ENCODE measurements around the gene POU3F1. TPM values are rescaled to one million over a fixed set of nuclear protein-coding genes. Genes with fewer than 3 reads are reported as not detected.

The POU3F1 gene
- total RNA-seq, 4 donors from 2014 or later = 2.1 to 4.5 (median 2.8) TPM

DNA sequence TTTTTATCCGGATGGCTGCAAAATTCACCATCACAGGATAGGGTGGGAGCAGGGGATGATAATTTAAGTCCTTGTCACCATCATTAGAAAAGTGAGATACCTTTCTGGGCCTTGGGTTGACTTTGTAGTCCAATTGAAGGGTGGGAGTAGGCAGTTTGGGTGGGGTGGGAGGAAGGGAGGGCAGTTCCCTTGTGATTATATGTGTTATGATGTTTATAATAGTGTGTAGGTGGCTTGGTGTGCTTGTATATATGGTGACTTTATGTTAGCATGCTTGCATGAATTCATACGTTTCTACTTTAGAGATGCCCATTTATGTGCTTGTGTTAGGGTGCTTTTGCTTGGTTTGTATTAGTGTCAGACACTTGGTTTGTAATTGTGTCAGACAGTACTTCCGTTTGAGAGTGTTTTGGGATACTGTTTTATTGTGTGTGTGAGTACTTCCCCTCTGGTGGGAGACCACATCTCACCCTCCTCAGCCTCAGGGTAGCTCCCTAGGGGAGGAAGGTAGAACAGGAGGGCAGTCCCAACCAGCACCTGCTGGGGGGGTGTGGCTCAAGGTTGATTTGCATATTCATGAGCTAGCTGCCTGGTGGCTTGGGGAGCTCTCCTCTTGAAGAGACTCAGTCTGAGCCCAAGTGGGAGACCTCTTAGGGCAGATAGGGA, 6.3 kb upstream of the POU3F1 start:
- H3K27me3 ChIP-seq = peaks cover 0 to 8% (median 0%) of the 10 kb centered on the region in 4 donors
- WGBS, 2 donors = 39 to 51% methylated on average over 3 of the region's 3 CpGs
- DNase-seq = no peak
- no peaks in the 10 kb centered on the region for H3K9me3 ChIP-seq
- H3K4me1 ChIP-seq = peaks cover 13 to 48% (median 15%) of the 10 kb centered on the region in 3 donors
- intact Hi-C loops (cut with DNase I) = no loop called here
- H3K27ac ChIP-seq = peak overlapping the region in 2 of 4 donors; percentile 5 to 39
- TF ChIP-seq POLR2A (IDR thresholded peaks at IDR 0.05) = no peak
- TF ChIP-seq, protein P1, sequence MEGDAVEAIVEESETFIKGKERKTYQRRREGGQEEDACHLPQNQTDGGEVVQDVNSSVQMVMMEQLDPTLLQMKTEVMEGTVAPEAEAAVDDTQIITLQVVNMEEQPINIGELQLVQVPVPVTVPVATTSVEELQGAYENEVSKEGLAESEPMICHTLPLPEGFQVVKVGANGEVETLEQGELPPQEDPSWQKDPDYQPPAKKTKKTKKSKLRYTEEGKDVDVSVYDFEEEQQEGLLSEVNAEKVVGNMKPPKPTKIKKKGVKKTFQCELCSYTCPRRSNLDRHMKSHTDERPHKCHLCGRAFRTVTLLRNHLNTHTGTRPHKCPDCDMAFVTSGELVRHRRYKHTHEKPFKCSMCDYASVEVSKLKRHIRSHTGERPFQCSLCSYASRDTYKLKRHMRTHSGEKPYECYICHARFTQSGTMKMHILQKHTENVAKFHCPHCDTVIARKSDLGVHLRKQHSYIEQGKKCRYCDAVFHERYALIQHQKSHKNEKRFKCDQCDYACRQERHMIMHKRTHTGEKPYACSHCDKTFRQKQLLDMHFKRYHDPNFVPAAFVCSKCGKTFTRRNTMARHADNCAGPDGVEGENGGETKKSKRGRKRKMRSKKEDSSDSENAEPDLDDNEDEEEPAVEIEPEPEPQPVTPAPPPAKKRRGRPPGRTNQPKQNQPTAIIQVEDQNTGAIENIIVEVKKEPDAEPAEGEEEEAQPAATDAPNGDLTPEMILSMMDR (IDR thresholded peaks at IDR 0.05) = no peak
- H3K36me3 ChIP-seq = no peaks in the 10 kb centered on the region
- H3K4me3 ChIP-seq = no peak overlapping the region

DNA sequence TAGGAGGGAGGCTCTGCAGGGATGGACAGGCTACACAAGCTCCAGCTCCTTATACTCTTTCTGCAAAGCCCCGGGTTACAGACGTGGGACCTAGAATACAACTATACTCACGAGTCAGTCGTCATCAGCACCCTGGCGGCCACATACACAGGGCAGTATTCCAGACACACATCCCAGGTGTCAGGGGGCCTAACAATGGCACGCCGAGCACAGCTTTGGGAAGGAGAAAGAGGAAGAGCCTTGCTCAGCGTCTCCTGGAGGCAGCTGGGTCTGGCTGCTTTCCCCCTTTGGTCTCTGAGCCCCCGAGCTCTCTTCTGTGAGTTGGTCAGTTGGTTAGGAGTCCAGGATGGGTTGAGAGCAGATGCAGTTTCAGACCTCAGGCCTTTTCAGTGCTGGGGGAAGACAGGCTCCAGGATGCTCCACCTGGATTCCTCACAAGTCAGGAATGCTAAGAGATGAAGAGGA, 4.5 kb upstream of the POU3F1 start:
- no peak for DNase-seq
- TF ChIP-seq POLR2A (IDR thresholded peaks at IDR 0.05) = no peak
- TF ChIP-seq, protein P1 (IDR thresholded peaks at IDR 0.05) = no peak
- Histone ChIP-seq H3K9me3 (no peaks in the 10 kb centered on the region), H3K27me3 (peaks cover 0 to 12% (median 0%) of the 10 kb centered on the region in 4 donors), H3K36me3 (no peaks in the 10 kb centered on the region), H3K4me1 (peaks cover 18 to 61% (median 24%) of the 10 kb centered on the region in 3 donors), H3K4me3 (no peak overlapping the region), H3K27ac (no peak overlapping the region)
- WGBS, 2 donors = 72 to 92% methylated on average over 4 to 9 of the region's 9 CpGs
- intact Hi-C loops (cut with DNase I) = no loop called here

DNA sequence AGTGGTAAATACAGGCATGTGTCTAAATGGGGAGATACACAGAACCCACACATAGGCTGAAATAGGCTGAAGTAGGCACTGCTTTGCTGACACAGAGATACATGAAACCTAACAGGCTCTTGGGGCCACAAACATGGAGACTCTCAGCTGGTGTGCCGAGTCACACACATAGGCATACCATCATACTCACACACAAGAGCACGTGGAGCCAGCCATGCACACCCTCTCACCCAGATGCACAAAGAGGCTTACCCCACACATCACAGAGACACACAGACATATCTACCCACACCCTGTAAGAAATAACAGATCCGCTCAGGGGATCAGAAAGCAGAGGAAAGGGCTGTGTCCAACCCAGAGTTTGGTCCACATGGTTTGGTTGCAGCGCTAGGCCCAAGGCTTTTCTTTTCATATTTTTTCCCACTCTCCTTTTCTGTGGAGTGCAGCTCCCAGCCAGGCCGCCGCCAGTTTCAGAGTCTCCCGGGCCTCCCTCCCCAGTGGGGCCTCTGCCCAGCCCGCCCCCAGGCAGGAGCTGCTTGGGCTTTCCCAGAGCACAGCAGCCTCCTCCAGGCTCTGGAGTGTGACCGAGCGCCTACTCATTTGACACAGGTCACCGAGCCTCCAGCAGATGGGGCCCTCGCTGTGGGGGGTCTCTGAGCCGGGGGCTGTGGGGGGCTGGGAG, 3.9 kb upstream of the POU3F1 start:
- intact Hi-C loops (cut with DNase I) = no loop called here
- Histone ChIP-seq H3K27me3 (peaks cover 0 to 15% (median 0%) of the 10 kb centered on the region in 4 donors), H3K4me3 (no peak overlapping the region), H3K27ac (no peak overlapping the region), H3K36me3 (no peaks in the 10 kb centered on the region), H3K4me1 (peaks cover 20 to 67% (median 30%) of the 10 kb centered on the region in 3 donors), H3K9me3 (no peaks in the 10 kb centered on the region)
- 34 to 69% methylated on average over 7 to 9 of the region's 13 CpGs for WGBS, 2 donors
- no peak for DNase-seq
- TF ChIP-seq POLR2A (IDR thresholded peaks at IDR 0.05) = no peak
- TF ChIP-seq, protein P1 (IDR thresholded peaks at IDR 0.05) = no peak

DNA sequence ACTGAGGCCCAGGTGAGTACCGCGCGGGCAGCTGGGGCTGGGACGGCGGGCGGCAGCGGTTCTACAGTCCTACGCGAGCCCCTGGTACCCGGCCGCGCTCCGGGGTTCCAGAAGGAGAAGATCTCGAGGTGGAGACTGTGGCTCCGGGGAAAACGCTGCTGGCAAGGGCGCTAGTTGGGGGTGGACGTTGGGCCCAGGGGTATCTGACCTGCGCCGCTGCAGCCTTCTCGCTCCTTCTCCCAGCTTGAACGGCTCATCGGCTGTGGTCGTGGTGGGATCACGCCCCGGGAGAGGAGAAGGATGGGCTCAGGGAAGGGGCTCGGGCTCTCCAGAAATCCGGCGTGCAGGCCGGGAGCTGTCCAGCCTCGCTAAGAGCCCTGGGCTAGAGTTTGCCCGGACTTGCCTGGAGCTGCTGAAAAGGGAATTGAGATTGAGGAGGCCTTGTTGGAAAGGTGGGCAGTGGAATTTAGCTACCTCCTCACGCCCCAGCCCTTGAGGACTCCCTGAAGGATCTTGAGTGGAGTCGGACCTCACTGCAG, 1.1 kb upstream of the POU3F1 start:
- intact Hi-C loops (cut with DNase I) = no loop called here
- WGBS, 2 donors = 25 to 40% methylated on average over 1 to 20 of the region's 34 CpGs
- peak overlapping the region; percentile 54 to 88 (median 70) for H3K4me3 ChIP-seq
- TF ChIP-seq POLR2A (IDR thresholded peaks at IDR 0.05) = no peak
- TF ChIP-seq, protein P1 (IDR thresholded peaks at IDR 0.05) = no peak
- no peak for DNase-seq
- peaks cover 29 to 81% (median 40%) of the 10 kb centered on the region in 3 donors for H3K4me1 ChIP-seq
- peak overlapping the region; percentile 71 to 94 (median 78) for H3K27ac ChIP-seq
- peaks cover 0 to 38% (median 15%) of the 10 kb centered on the region in 4 donors for H3K27me3 ChIP-seq
- H3K36me3 ChIP-seq = no peaks in the 10 kb centered on the region
- H3K9me3 ChIP-seq = no peaks in the 10 kb centered on the region

Measured in esophagus squamous epithelium (tissue), 5 donors.